ENCODE data around the gene CFAP141. TPM values are rescaled to one million over a fixed set of nuclear protein-coding genes. Genes with fewer than 3 reads are reported as not detected.

Gene CFAP141
- polyA plus RNA-seq, 1 of the 3 experiments (the other 2 are of a cell fraction): not detected

GRCh38 chr1:154218545-154218944, 12.4 kb upstream of the CFAP141 start:
- WGBS (ENCODE audit: low lambda C conversion rate): 90% methylated on average over 3 of the region's 3 CpGs
- H4K20me1 ChIP-seq (ENCODE audit: insufficient read depth): peaks cover 19% of the 10 kb centered on the region
- H3K4me3 ChIP-seq (ENCODE audit: low read depth in 2 of 2, low read length in 1 of 2): peak overlapping the region in 1 of 2 experiments; percentile 84; a peak in 3 of 4 replicates
- TF ChIP-seq JUND (IDR thresholded peaks at IDR 0.05) (no peak), GATA2 (CRISPR knock-in tag; IDR thresholded peaks at IDR 0.05) (no peak), NFIC (IDR thresholded peaks at IDR 0.05; ENCODE audit: borderline replicate concordance) (no peak), SMC3 (IDR thresholded peaks at IDR 0.05; ENCODE audit: low read depth, low read length) (no peak), TAF1 (IDR thresholded peaks at IDR 0.05; ENCODE audit: borderline replicate concordance, low read depth, low read length) (no peak)
- H3K27ac ChIP-seq (ENCODE audit: low read depth in 2 of 2, low read length in 1 of 2): no peak overlapping the region
- ChIA-PET POLR2A (interaction anchor here (1.0 kb wide), 2 partner anchors 228 kb away, joined by 3 to 6 read pairs; partner anchors contain the start of gene RPS27), CTCF (interaction anchor here (1.0 to 2.4 kb wide), 7 partner anchors 19 to 127 kb away, joined by 3 to 11 read pairs (median 4); no protein-coding TSS in a partner anchor)
- H3K9ac ChIP-seq: no peak overlapping the region
- H3K4me2 ChIP-seq: peak overlapping the region; percentile 88
- H2AFZ ChIP-seq (ENCODE audit: low read depth): no peak overlapping the region
- H3K9me3 ChIP-seq: no peaks in the 10 kb centered on the region
- H3K36me3 ChIP-seq (replicated peaks in 1 of 2; ENCODE audit: control insufficient read depth in 1 of 2, insufficient read depth in 2 of 2, low read length in 1 of 2): peaks cover 32 to 45% of the 10 kb centered on the region in 2 experiments
- H3F3A ChIP-seq (replicated peaks; ENCODE audit: insufficient read depth): peaks cover 14% of the 10 kb centered on the region
- H3K27me3 ChIP-seq (ENCODE audit: insufficient read depth): no peaks in the 10 kb centered on the region
- DNase-seq: no peak
- H3K4me1 ChIP-seq (ENCODE audit: control insufficient read depth in 1 of 2, insufficient read depth in 2 of 2, low read depth in 1 of 2, low read length in 1 of 2): peaks cover 13 to 28% of the 10 kb centered on the region in 2 experiments
- peaks cover 93% of the 10 kb centered on the region for H3K79me2 ChIP-seq (ENCODE audit: insufficient read depth)
- H3K9me2 ChIP-seq: no peaks in the 10 kb centered on the region

GRCh38 chr1:154213274-154213673, 7.1 kb upstream of the CFAP141 start:
- Histone ChIP-seq H3K9me3 (no peaks in the 10 kb centered on the region), H2AFZ (ENCODE audit: low read depth) (no peak overlapping the region), H3K9me2 (no peaks in the 10 kb centered on the region), H3K36me3 (replicated peaks in 1 of 2; ENCODE audit: control insufficient read depth in 1 of 2, insufficient read depth in 2 of 2, low read length in 1 of 2) (peaks cover 38 to 69% of the 10 kb centered on the region in 2 experiments), H3F3A (replicated peaks; ENCODE audit: insufficient read depth) (peaks cover 32% of the 10 kb centered on the region), H3K9ac (no peak overlapping the region), H3K79me2 (ENCODE audit: insufficient read depth) (peaks cover 65% of the 10 kb centered on the region), H4K20me1 (ENCODE audit: insufficient read depth) (peaks cover 8% of the 10 kb centered on the region; the same call in 1 of the 2 replicates), H3K4me1 (ENCODE audit: control insufficient read depth in 1 of 2, insufficient read depth in 2 of 2, low read depth in 1 of 2, low read length in 1 of 2) (peaks cover 0 to under 1% of the 10 kb centered on the region in 2 experiments; a peak in 2 of 4 replicates), H3K4me2 (no peak overlapping the region), H3K27me3 (ENCODE audit: insufficient read depth) (no peaks in the 10 kb centered on the region), H3K4me3 (ENCODE audit: low read depth in 2 of 2, low read length in 1 of 2) (no peak overlapping the region), H3K27ac (ENCODE audit: low read depth in 2 of 2, low read length in 1 of 2) (no peak overlapping the region; a peak in 1 of 4 replicates)
- no peak for DNase-seq
- ChIA-PET CTCF (interaction anchor here (6.3 kb wide), 1 partner anchor 15 kb away, joined by 31 read pairs; no protein-coding TSS in a partner anchor), POLR2A (no interaction called here)
- 87% methylated on average over 1 of the region's 1 CpG for WGBS (ENCODE audit: low lambda C conversion rate)
- no peak for TF ChIP-seq SMC3 (IDR thresholded peaks at IDR 0.05; ENCODE audit: low read depth, low read length)
- TF ChIP-seq POLR2AphosphoS5 (IDR thresholded peaks at IDR 0.05; ENCODE audit: low read depth, low read length): no peak
- peak; percentile 58; the same call in 1 of the 2 replicates for TF ChIP-seq FOSL2 (IDR thresholded peaks at IDR 0.05; ENCODE audit: borderline replicate concordance, low read depth)
- TF ChIP-seq TAF1 (IDR thresholded peaks at IDR 0.05; ENCODE audit: borderline replicate concordance, low read depth, low read length): no peak
- TF ChIP-seq PBX3 (IDR thresholded peaks at IDR 0.05): peak; percentile 60; the same call in 1 of the 2 replicates
- peak; percentile 44 for TF ChIP-seq TCF12 (IDR thresholded peaks at IDR 0.05)
- TF ChIP-seq JUND (IDR thresholded peaks at IDR 0.05): no peak; the same call in 1 of the 2 replicates

- peaks cover 53% of the 10 kb centered on the region for H3K79me2 ChIP-seq (ENCODE audit: insufficient read depth)
- H3F3A ChIP-seq (replicated peaks; ENCODE audit: insufficient read depth): peaks cover 36% of the 10 kb centered on the region
- DNase-seq: no peak
- H3K4me2 ChIP-seq: no peak overlapping the region
- POLR2A ChIA-PET: no interaction called here
- no peaks in the 10 kb centered on the region for H3K9me2 ChIP-seq
- H4K20me1 ChIP-seq (ENCODE audit: insufficient read depth): peaks cover 8% of the 10 kb centered on the region; the same call in 1 of the 2 replicates
- H3K27ac ChIP-seq (ENCODE audit: low read depth in 2 of 2, low read length in 1 of 2): no peak overlapping the region
- CTCF ChIA-PET: interaction anchor here (1.4 to 6.3 kb wide), 2 partner anchors 13 to 60 kb away, joined by 5 to 31 read pairs; no protein-coding TSS in a partner anchor
- H3K27me3 ChIP-seq (ENCODE audit: insufficient read depth): no peaks in the 10 kb centered on the region
- H3K4me3 ChIP-seq (ENCODE audit: low read depth in 2 of 2, low read length in 1 of 2): no peak overlapping the region
- no peaks in the 10 kb centered on the region for H3K9me3 ChIP-seq
- no peak overlapping the region for H2AFZ ChIP-seq (ENCODE audit: low read depth)
- H3K4me1 ChIP-seq (ENCODE audit: control insufficient read depth in 1 of 2, insufficient read depth in 2 of 2, low read depth in 1 of 2, low read length in 1 of 2): no peaks in the 10 kb centered on the region
- 98% methylated on average over 10 of the region's 10 CpGs for WGBS (ENCODE audit: low lambda C conversion rate)
- no peak overlapping the region for H3K9ac ChIP-seq
- H3K36me3 ChIP-seq (replicated peaks in 1 of 2; ENCODE audit: control insufficient read depth in 1 of 2, insufficient read depth in 2 of 2, low read length in 1 of 2): peaks cover 36 to 59% of the 10 kb centered on the region in 2 experiments
- no peak for TF ChIP-seq NFIC (IDR thresholded peaks at IDR 0.05; ENCODE audit: borderline replicate concordance)
- TF ChIP-seq RAD21 (IDR thresholded peaks at IDR 0.05; ENCODE audit: low read length): no peak
- no peak for TF ChIP-seq FOXJ3 (CRISPR knock-in tag; IDR thresholded peaks at IDR 0.05)
- no peak for TF ChIP-seq ZBTB33 (IDR thresholded peaks at IDR 0.05; ENCODE audit: borderline replicate concordance, low read depth)
- TF ChIP-seq MXI1 (IDR thresholded peaks at IDR 0.05; ENCODE audit: low read depth, low read length): no peak
- no peak for TF ChIP-seq IRF3 (IDR thresholded peaks at IDR 0.05; ENCODE audit: low read depth, low read length)
- no peak for TF ChIP-seq FOXM1 (IDR thresholded peaks at IDR 0.05; ENCODE audit: low read depth)
- TF ChIP-seq EP300 (IDR thresholded peaks at IDR 0.05; ENCODE audit: borderline replicate concordance in 1 of 2, low read depth in 1 of 2, low read length in 1 of 2): no peak
- no peak for TF ChIP-seq TCF12 (IDR thresholded peaks at IDR 0.05)
- TF ChIP-seq RCOR1 (IDR thresholded peaks at IDR 0.05; ENCODE audit: low read length): no peak
- TF ChIP-seq JUND (IDR thresholded peaks at IDR 0.05): no peak
- TF ChIP-seq RXRA (IDR thresholded peaks at IDR 0.05; ENCODE audit: borderline replicate concordance, low read depth): no peak
Observed at GRCh38 chr1:154212083-154212482, 6.0 kb upstream of the CFAP141 start.

Measured in SK-N-SH (cell line).